RPMI8226 (cell line): Measurements from ENCODE around the gene STON1.
"Not testable (repeated sequence)": the region's sequence is repeated elsewhere in the genome, so short reads cannot be mapped to it uniquely, and the experiment has no call there.

ENCODE experiments used
- DNase-seq: peaks from one replicate; pipeline ENCODE4 v3.0.0-alpha.2; 2015

Gene STON1

GRCh38 chr2:48528431-48528830, 1.5 kb upstream of the STON1 start:
- no peak for DNase-seq

DNA sequence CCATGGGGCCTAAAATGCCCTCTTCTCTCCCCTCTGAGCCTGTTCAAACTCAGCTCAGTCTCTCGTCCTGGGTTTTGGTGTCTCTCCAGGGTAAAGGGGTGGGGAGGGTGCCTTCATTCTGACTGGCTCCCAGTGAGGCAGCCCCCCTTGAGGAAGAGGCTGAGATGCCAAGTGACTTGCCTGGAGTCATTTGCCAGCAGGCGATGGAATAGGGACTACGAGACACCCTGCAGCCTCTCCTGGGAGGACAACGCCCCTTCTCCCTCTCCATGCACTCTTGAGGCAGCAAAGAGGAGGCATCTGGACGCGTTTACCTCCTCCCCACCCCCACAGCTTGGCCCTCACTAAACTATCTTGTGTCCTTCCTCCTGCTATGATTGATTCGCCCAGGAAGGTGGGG, 760 bp upstream of the STON1 start:
- DNase-seq, result no peak

GRCh38 chr2:48529676-48530032, 300 bp upstream of the STON1 start:
- DNase-seq, result no peak

DNA sequence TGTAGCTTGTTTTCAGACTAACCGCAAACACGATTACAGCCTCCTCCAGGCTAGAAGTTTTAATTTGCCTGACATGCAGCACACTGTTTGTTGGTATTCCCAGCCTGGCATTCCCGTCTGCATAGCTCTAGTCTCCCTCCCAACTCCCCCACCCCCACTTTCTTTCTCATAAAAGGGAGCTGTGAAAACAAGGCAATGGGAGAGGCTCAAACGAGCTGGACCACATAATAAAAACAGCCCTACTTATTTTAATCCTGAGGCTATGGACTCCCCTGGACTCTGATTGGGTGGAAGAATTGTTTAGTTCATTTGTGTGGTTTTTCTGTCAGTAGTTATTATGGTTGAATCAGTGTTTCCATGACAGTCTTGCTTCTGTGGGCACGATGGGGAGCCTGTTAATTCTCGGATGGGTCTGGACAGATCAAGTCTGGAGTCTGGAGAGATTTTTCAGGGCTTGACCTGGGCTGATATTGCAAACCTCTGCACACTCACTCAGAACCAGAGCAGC, 1.2 kb downstream of the STON1 start:
- no peak for DNase-seq

GRCh38 chr2:48532174-48532573, 2.2 kb downstream of the STON1 start:
- DNase-seq, result no peak

- no peak for DNase-seq
Observed at GRCh38 chr2:48532824-48533223, 2.9 kb downstream of the STON1 start.

DNA sequence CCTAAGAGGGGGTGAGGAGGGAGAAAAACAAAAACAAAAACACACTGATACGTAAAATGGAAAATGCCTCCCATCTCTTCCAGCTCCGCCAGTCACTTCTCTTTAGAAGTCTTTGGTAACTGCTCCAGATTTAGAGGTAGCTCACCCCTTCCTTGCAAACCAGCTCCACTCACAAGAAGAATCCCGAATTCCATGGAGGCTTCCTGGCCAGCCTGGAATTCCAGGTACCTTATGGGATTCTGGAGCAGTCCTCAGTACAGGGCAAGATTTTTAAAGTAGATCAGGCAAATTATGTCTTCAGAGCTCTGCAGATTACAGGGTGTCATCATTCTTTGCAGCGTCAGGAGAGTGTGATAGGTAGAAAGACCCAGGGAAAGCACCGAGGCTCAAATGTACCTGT, 4.8 kb downstream of the STON1 start:
- DNase-seq, result no peak

- no peak for DNase-seq
Observed at GRCh38 chr2:48540237-48540935, 10.4 kb downstream of the STON1 start.

GRCh38 chr2:48541666-48542389, 11.9 kb downstream of the STON1 start:
- DNase-seq, result no peak

DNA sequence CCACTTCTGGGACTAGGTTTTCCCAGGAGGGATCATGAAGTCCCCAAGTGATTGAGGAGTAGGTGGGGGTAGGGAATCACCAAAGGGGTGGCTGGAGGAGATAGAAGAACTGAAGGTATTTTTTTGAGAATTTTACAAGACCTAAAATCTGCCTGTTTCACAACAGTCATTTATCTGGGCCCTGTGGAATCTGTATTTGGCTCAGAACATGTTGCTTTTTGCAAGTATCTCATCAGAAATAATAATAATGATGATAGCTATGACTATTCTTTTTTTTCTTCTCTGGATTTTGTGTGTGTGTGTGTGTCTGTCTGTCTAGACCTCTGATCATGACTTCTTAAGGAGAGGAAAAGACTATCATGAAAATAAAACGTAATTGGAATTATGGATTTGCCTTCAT, 13.9 kb downstream of the STON1 start:
- no peak for DNase-seq

- peak; percentile 61 for DNase-seq
Observed at GRCh38 chr2:48545244-48545643, 15.3 kb downstream of the STON1 start.

DNA sequence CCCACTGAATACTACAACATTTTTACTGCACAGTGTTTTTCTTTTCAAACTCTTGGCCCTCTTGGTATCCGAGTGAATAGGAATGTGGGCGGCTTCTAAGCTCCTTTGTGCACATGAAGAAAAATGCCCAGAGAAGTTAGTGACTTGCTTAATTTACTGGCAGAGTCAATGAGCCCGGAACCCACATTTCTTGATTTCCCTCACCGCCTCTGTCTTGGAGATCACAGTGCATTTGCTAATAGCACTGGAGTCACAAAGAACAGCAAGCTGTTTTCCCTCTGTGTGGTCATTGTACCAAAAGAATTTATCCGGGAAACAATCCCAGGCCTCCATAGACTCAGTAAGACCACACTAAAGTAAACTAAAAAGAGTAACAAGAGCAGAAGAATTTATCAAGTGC, 18.9 kb downstream of the STON1 start:
- DNase-seq, result no peak

DNA sequence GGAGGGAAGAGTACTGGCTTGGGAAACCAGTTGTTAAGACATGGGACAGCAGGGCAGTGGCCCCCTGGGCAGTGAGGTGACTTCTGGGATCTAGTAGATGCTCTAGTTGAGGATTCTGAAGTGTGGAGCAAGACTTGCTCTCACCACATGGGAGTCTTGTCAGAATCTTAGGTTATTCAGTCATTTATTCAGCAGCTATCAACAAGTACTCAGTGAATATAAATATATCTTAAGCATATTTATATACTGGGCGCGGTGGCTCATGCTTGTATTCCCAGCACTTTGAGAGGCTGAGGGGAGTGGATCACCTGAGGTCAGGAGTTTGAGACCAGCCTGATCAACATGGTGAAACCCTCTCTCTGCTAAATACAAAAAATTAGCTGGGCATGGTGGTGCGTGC, 20.0 kb downstream of the STON1 start:
- no peak for DNase-seq

- no peak for DNase-seq
Observed at GRCh38 chr2:48551548-48551947, 21.6 kb downstream of the STON1 start.

- not testable (repeated sequence) for DNase-seq
Observed at GRCh38 chr2:48555071-48555470, 25.1 kb downstream of the STON1 start.

- no peak for DNase-seq
Observed at GRCh38 chr2:48558456-48558855, 28.5 kb downstream of the STON1 start.

DNA sequence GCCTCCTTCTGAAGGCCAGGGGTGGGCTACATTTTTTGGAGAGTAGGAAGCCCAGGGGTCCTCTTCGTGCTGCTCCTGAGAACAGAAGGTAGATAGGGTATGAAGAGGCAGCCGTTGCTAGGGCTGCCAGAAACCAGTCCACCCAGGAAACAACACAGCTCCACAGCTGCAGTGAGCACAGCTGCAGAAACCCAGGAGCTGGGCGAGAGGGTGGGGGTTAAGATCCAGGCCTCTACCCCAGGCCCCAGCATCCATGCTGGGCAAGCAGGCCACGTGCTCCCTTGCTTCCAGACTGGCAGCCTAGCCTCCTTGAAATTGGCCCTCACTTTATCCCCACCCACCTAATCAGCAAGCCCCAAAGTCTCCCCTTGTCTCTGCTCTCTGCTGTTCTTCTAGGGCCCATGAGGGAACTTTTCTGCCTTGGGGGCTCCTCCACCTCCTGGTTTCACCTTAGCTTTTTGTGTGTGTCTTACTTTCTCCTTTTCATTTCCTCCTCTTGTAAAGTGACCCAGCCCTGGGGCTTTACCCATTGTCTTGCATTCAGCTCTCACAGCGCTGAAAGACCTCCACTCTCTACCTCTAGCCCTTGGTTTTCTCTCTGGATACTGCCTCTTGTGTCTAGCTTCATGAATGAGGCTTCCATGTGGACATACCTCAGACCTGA, 30.7 kb downstream of the STON1 start:
- DNase-seq, result no peak

GRCh38 chr2:48562281-48562680, 32.3 kb downstream of the STON1 start:
- no peak for DNase-seq

DNA sequence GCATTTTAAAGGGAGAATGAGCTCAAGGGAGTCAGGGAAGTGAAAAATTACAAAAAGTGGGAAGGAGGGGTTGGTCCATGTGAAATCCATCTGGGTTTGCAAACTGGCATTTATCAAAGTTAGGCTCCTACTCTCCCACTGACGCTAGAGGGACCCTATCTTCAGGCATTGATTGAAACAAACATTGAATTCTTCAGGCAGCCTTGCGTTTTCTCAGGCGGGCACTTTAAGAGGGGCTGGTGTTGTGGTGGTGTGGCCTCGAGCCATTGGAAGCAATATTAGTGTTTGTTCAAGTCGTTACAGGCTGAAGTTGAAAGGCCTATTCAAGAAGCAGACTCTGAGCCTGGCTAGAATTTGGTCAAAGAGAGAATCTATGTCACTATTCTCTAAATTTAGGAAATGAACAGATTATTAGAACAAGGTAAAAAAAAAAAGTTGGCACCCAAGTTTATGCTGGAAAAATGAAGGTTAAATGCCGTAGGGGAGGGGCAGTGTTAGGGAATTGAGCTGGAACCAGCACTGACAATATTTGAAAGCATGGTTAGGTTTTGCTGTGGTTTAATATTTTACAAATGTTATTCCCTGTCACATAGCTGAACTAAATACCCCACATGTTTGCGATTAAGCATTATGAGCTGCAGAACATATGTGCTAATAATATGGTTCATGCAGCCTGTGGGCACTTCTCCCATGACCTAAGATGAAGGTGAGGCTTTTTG, 36.8 kb downstream of the STON1 start:
- DNase-seq, result no peak

GRCh38 chr2:48567671-48568070, 37.7 kb downstream of the STON1 start:
- no peak for DNase-seq

DNA sequence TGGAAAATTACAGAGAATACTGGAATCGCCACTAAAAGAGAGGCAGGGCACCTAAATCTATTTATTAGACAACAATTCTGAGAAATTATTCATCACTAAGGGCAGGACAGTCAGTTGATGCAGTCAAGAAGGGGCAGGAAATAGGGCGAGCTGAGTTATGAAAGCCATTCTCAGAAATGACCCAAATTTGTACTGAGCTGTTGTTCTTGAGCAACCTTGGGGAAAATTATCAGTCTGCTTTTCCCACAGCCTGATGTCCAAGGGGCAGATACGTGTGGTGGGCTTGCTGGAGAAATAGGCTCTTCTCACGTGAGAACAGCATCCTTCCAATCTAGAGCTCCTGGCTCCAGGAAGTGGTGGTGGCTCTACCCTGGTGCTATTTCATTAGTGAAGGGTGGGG, 38.6 kb downstream of the STON1 start:
- no peak for DNase-seq

- DNase-seq, result no peak
Observed at GRCh38 chr2:48569433-48569832, 39.5 kb downstream of the STON1 start.

- DNase-seq, result peak; percentile 30
Observed at GRCh38 chr2:48572816-48573215, 42.9 kb downstream of the STON1 start.
